Left ventricle myocardium inferior (tissue), 1 donor: ENCODE results near the gene THBS1. TPM values are rescaled to one million over a fixed set of nuclear protein-coding genes. Genes with fewer than 3 reads are reported as not detected.

Source experiments
- DNase-seq: peaks from one replicate; pipeline ENCODE4 v3.0.0-alpha.2; 2020
- H3K27ac ChIP-seq: fragments of 200-600 bp; replicated peaks from 2 replicates; pipeline ENCODE4 v1.8.0; 2021
- H3K27me3 ChIP-seq: fragments of 200-600 bp; 2 replicates; pipeline ENCODE4 v1.8.0; 2021; ENCODE audit warnings: low read depth
- H3K36me3 ChIP-seq: fragments of 200-600 bp; 2 replicates; pipeline ENCODE4 v1.8.0; 2021
- H3K4me1 ChIP-seq: fragments of 200-600 bp; 2 replicates; pipeline ENCODE4 v1.8.0; 2021
- H3K4me3 ChIP-seq: fragments of 200-600 bp; 2 replicates; pipeline ENCODE4 v1.8.0; 2021; ENCODE audit warnings: mild to moderate bottlenecking, moderate library complexity
- H3K9me3 ChIP-seq: fragments of 200-600 bp; replicated peaks from 2 replicates; pipeline ENCODE4 v1.8.0; 2021
- CTCF ChIP-seq: fragments of 200-600 bp; IDR thresholded peaks from 2 replicates; pipeline ENCODE4 v1.8.0; 2021; ENCODE audit warnings: antibody characterized with exemption, mild to moderate bottlenecking, borderline replicate concordance
- intact Hi-C: fragments of 100-400 bp; cut with micrococcal nuclease; formaldehyde crosslinking; loops from one replicate; pipeline ENCODE4 v1.11.0; 2022
- total RNA-seq: library from RNA; stranded (reverse); fragmentation: NEBNext Ultra II Directional; extraction: Animal tissue kit (Norgen Biotek cat#: 25700); gene quantifications from one replicate; pipeline ENCODE4 v1.2.1, GENCODE V29; 2021
- donor health status: DM: no; HTN: yes; CAD: no; lungs with severe emphysema.

The THBS1 gene
- total RNA-seq, 1 donor from 2014 or later: 47.4 TPM

DNA sequence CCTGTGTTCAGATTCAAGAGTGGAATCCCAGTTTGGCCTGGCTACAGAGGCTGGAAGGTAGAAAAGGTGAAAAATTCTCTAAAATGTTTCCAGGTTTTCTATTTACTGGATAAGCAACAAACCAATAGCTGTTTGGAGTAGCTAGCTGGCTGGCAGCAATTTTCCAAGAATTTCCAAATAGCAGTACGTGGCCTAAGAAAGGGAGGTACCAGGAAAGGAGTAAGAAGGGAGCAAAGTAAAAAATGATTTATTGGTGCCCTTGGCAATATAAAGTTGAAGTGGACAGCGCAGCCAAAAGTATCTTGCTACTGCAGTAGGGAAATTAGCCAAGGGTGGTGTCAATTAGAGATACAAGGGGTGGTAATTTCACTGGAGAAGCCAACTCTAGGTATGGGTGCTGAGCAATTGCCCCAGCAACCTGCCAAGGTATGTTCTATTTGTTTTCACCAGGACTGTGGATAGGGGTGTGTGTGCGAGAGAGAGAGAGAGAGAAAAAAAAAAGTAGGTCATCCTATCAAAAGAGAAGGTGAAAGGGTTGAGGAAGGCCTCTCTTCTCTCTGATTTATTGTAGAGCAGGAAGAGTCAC lies 40.8 kb upstream of the THBS1 start:
- TF ChIP-seq CTCF: no peak
- no peak overlapping the region for H3K27ac ChIP-seq

DNA sequence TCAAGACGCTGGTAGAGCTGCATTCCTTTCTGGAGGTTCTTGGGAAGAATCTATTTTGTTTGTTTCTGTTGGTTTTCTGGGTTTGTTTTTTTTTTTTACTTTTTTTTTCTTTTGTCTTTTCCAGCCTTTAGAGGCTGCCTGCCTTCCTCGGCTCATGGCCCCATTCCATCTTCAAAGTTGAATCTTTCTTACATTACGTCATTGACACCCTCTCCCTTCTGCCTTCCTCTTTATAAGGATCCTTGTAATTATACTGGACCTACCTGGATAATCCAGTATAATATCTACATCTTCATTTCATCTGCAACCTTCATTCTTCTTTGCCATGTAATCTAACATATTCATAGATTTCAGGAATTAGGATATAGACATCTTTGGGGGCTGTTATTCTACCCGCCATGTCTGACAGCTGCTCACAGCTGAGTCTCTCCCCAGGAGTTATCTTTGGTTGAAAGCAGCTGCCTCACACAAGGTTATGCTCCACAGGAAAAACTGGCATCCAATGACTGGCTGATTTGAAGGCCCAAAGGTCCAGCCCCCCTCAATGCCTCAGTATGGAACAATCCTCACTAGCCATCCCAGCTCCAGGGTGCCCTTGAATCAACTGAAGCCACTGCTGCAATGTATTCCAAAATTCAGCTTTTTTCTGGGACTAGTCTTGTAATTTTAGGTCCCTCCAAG lies 38.4 kb upstream of the THBS1 start:
- DNase-seq: no peak
- H3K9me3 ChIP-seq: peaks cover 22% of the 10 kb centered on the region
- H3K4me3 ChIP-seq: no peak overlapping the region
- H3K27ac ChIP-seq: no peak overlapping the region
- H3K4me1 ChIP-seq: peaks cover 12% of the 10 kb centered on the region
- intact Hi-C loops: no loop called here
- H3K36me3 ChIP-seq: no peaks in the 10 kb centered on the region
- H3K27me3 ChIP-seq: no peaks in the 10 kb centered on the region
- no peak for TF ChIP-seq CTCF

More for the DNA sequence above, 40.8 kb upstream of the THBS1 start:
- Histone ChIP-seq H3K36me3 (no peaks in the 10 kb centered on the region), H3K27me3 (no peaks in the 10 kb centered on the region), H3K9me3 (peaks cover 6% of the 10 kb centered on the region), H3K4me1 (peaks cover 12% of the 10 kb centered on the region), H3K4me3 (no peak overlapping the region)
- DNase-seq: no peak
- intact Hi-C loops: no loop called here

DNA sequence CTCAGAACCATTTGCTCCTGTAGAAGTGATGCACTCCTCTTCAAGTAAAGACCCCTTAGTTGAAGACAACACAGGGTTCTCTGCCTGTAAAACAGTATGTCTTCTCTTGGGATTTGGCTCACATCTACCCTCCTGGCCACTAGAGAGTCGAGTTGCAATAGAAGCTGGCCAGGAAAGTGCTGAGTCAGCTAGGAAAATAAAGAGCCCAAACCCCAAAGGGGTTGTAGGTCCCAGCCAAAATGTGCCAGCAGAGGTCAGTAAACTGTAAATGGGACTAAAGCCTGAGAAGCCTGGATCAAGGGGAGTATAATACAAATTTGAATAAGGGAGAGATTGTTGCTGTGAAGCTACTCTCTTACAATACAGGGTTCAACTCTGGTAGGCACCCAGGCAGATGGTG lies 37.2 kb upstream of the THBS1 start:
- intact Hi-C loops: no loop called here
- H3K36me3 ChIP-seq: no peaks in the 10 kb centered on the region
- H3K9me3 ChIP-seq: peaks cover 22% of the 10 kb centered on the region
- H3K4me3 ChIP-seq: no peak overlapping the region
- H3K27me3 ChIP-seq: no peaks in the 10 kb centered on the region
- no peak for DNase-seq
- no peak for TF ChIP-seq CTCF
- no peak overlapping the region for H3K27ac ChIP-seq
- H3K4me1 ChIP-seq: peaks cover 12% of the 10 kb centered on the region

GRCh38 chr15:39546842-39547241 lies 34.0 kb upstream of the THBS1 start:
- Histone ChIP-seq H3K27ac (no peak overlapping the region), H3K4me3 (no peak overlapping the region), H3K9me3 (peaks cover 22% of the 10 kb centered on the region), H3K36me3 (no peaks in the 10 kb centered on the region), H3K27me3 (no peaks in the 10 kb centered on the region), H3K4me1 (no peaks in the 10 kb centered on the region)
- TF ChIP-seq CTCF: no peak
- intact Hi-C loops: no loop called here
- DNase-seq: no peak

DNA sequence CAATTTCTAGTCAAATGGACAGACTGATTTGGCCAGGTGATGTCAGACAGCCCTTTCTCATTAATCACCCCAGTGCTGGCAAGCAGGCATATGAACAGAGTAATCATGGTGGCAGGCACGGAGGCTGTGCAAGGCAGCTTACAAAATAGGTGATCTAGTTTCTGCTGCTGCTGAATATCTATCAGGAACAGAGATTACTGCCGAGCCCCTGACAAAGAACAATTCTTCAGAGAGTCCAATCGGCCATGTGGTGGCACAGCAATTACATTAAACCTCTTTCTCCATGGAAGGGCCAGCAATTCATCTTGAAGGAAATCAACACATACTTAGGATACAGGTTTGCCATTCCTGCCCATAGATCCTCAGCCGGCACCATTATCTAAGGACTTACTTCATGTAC lies 32.3 kb upstream of the THBS1 start:
- no peak for TF ChIP-seq CTCF
- Histone ChIP-seq H3K27ac (no peak overlapping the region), H3K27me3 (no peaks in the 10 kb centered on the region), H3K9me3 (peaks cover 22% of the 10 kb centered on the region), H3K4me3 (no peak overlapping the region), H3K36me3 (no peaks in the 10 kb centered on the region), H3K4me1 (no peaks in the 10 kb centered on the region)
- no peak for DNase-seq
- intact Hi-C loops: no loop called here
